Measurements from ENCODE around the gene DCBLD2. TPM values are rescaled to one million over a fixed set of nuclear protein-coding genes. Genes with fewer than 3 reads are reported as not detected.

DCBLD2 gene, protein sequence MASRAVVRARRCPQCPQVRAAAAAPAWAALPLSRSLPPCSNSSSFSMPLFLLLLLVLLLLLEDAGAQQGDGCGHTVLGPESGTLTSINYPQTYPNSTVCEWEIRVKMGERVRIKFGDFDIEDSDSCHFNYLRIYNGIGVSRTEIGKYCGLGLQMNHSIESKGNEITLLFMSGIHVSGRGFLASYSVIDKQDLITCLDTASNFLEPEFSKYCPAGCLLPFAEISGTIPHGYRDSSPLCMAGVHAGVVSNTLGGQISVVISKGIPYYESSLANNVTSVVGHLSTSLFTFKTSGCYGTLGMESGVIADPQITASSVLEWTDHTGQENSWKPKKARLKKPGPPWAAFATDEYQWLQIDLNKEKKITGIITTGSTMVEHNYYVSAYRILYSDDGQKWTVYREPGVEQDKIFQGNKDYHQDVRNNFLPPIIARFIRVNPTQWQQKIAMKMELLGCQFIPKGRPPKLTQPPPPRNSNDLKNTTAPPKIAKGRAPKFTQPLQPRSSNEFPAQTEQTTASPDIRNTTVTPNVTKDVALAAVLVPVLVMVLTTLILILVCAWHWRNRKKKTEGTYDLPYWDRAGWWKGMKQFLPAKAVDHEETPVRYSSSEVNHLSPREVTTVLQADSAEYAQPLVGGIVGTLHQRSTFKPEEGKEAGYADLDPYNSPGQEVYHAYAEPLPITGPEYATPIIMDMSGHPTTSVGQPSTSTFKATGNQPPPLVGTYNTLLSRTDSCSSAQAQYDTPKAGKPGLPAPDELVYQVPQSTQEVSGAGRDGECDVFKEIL
- 160 to 244 TPM (median 228 TPM) in 5 replicates for total RNA-seq (2022; extraction: Qiagen RNA extraction; ENCODE audit: low read depth)

DNA sequence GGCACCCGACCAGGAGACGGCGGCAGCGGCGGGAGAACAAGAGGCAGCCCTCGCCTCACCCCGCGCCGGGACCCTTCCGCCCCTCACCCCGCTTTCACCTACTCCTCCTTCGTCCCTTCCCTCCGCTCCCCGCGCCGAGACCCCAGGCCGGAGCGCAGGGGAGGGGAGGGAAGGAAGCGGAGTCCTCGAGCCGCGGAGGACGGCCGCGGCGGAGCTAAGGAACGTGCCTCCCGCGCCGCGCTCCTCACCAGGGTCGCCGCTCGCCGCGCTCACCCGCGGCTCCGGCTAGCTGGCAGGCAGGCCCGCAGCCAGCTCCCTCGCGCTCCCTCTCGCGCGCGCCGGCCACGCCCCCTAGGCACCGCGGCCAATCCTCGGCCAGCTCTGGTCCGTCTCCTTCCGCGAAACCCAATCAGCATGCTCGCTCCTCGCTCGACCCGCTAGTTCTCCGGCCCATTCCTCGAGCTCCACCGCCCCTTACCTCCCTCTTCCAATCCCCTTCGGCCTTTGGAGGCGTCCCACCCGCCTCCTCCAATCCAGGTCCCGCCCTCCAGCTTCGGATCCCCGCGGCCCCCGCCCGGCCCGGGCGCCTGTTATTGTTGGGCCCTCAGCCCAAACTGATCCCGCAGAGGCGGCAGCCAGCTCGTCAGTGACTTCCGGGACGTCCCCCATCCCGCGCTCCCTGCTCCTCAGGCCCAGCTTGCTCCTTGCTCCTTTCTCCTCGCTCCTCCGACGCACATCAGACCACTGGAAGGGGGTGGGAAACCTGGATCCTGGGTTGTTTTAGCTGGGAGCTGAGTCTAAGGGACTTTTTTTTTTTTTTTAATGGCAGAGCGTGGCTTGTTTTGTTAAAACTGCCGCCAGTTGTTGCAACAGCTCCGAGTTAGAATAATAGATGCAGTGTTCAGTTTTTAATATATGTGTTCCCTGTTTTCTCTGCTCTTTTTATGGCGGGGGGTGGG lies at the start of gene DCBLD2:
DCBLD2 (minus strand) TSS at position 304 of the 959 bp plus-strand sequence. CDS start 369 bp downstream, outside the sequence.

GRCh38 chr3:98763076-98763475 lies 138.4 kb downstream of the DCBLD2 start, which contains the start of gene ST3GAL6:
Gene ST3GAL6 (plus strand): TSS chr3:98763340. CDS start chr3:98768441, 5,101 bp downstream.

Other genes with a start within 250 kb of the DCBLD2 start
- gene ST3GAL6, start 138.4 kb downstream of the DCBLD2 start, total RNA-seq (2022; extraction: Qiagen RNA extraction; ENCODE audit: low read depth) = 0.50 to 1.1 TPM (median 0.81 TPM) in 5 replicates

Data from A549 treated with GW870086 at 1 μM for 4 hours (cell line).